Duodenal mucosa (tissue), 2 donors: ENCODE data around the gene LUC7L.

Experiments
- H3K27ac ChIP-seq: one replicate; pipeline ENCODE4 v1.7.0; 2013; ENCODE audit warnings: low read depth, low read length
- H3K27me3 ChIP-seq, 2 donors: one replicate each; pipeline ENCODE4 v1.7.0; 2013; ENCODE audit warnings: low read length in 2 of 2, control low read depth in 1 of 2; ENCODE audit not compliant: insufficient read depth in 2 of 2, control insufficient read depth in 1 of 2
- H3K36me3 ChIP-seq, 2 donors: one replicate each; pipeline ENCODE4 v1.7.0; 2013; ENCODE audit warnings: low read length in 2 of 2, control low read depth in 1 of 2; ENCODE audit not compliant: insufficient read depth in 2 of 2, control insufficient read depth in 1 of 2
- H3K4me1 ChIP-seq, 2 donors: one replicate each; pipeline ENCODE4 v1.7.0; 2013; ENCODE audit warnings: low read length in 2 of 2, control low read depth in 1 of 2; ENCODE audit not compliant: insufficient read depth in 2 of 2, control insufficient read depth in 1 of 2
- H3K4me3 ChIP-seq, 2 donors: one replicate each; pipeline ENCODE4 v1.7.0; 2013; ENCODE audit warnings: low read length in 2 of 2, low read depth in 1 of 2
- H3K9ac ChIP-seq, 2 donors: one replicate each; pipeline ENCODE4 v1.7.0; 2013; ENCODE audit warnings: low read length in 2 of 2, low read depth in 1 of 2
- H3K9me3 ChIP-seq, 2 donors: one replicate each; pipeline ENCODE4 v1.7.0; 2013; ENCODE audit warnings: low read length in 2 of 2, control low read depth in 1 of 2; ENCODE audit not compliant: control insufficient read depth in 1 of 2

Gene LUC7L

GRCh38 chr16:253833-254232, 24.6 kb upstream of the LUC7L start:
- peak overlapping the region; percentile 21 to 35 for H3K4me3 ChIP-seq
- H3K9ac ChIP-seq = peak overlapping the region; percentile 11 to 26
- H3K36me3 ChIP-seq = peaks cover 9 to 24% of the 10 kb centered on the region in 2 donors
- peak overlapping the region; percentile 32 for H3K27ac ChIP-seq
- peaks cover 28 to 29% of the 10 kb centered on the region in 2 donors for H3K4me1 ChIP-seq
- no peaks in the 10 kb centered on the region for H3K27me3 ChIP-seq
- H3K9me3 ChIP-seq = no peaks in the 10 kb centered on the region

- H3K4me1 ChIP-seq = peaks cover 28 to 30% of the 10 kb centered on the region in 2 donors
- peak overlapping the region; percentile 28 to 48 for H3K9ac ChIP-seq
- H3K4me3 ChIP-seq = peak overlapping the region; percentile 27 to 55
- peaks cover 9 to 22% of the 10 kb centered on the region in 2 donors for H3K36me3 ChIP-seq
- no peaks in the 10 kb centered on the region for H3K9me3 ChIP-seq
- H3K27me3 ChIP-seq = no peaks in the 10 kb centered on the region
- H3K27ac ChIP-seq = peak overlapping the region; percentile 13
Measured at GRCh38 chr16:252366-253337, 23.4 kb upstream of the LUC7L start.

GRCh38 chr16:249431-249830, 20.2 kb upstream of the LUC7L start:
- Histone ChIP-seq H3K9ac (no peak overlapping the region), H3K27ac (no peak overlapping the region), H3K4me3 (no peak overlapping the region), H3K27me3 (no peaks in the 10 kb centered on the region), H3K36me3 (peaks cover 7 to 9% of the 10 kb centered on the region in 2 donors), H3K4me1 (peaks cover 28 to 30% of the 10 kb centered on the region in 2 donors), H3K9me3 (no peaks in the 10 kb centered on the region)

GRCh38 chr16:247027-247426, 17.8 kb upstream of the LUC7L start:
- H3K9ac ChIP-seq = no peak overlapping the region
- H3K9me3 ChIP-seq = no peaks in the 10 kb centered on the region
- H3K36me3 ChIP-seq = peaks cover 6 to 9% of the 10 kb centered on the region in 2 donors
- no peaks in the 10 kb centered on the region for H3K27me3 ChIP-seq
- H3K4me1 ChIP-seq = peaks cover 15 to 26% of the 10 kb centered on the region in 2 donors
- H3K27ac ChIP-seq = no peak overlapping the region
- H3K4me3 ChIP-seq = no peak overlapping the region

DNA sequence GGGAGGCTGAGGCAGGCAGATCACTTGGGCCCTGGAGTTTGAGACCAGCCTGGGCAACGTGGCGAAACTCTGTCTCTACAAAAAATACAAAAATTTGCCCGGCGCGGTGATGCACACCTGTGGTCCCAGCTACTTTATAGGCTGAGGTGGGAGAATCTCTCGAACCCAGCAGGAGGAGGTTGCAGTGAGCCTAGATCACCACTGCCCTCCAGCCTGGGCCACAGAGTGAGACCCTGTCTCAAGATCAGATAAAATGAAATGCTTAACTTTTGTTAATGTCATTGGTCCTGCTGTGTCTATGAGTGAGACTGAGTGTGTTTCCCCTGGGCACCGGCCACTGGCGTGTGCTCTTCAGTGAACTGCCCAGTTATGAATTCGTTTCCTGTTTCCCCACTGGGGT, 15.9 kb upstream of the LUC7L start:
- Histone ChIP-seq H3K27ac (no peak overlapping the region), H3K36me3 (peaks cover under 1 to 4% of the 10 kb centered on the region in 2 donors), H3K9me3 (no peaks in the 10 kb centered on the region), H3K9ac (no peak overlapping the region), H3K4me1 (peaks cover 17 to 32% of the 10 kb centered on the region in 2 donors), H3K27me3 (no peaks in the 10 kb centered on the region), H3K4me3 (no peak overlapping the region)

GRCh38 chr16:243348-243747, 14.1 kb upstream of the LUC7L start:
- no peak overlapping the region for H3K4me3 ChIP-seq
- H3K4me1 ChIP-seq = peaks cover 20 to 30% of the 10 kb centered on the region in 2 donors

GRCh38 chr16:242281-242680, 13.0 kb upstream of the LUC7L start:
- H3K9me3 ChIP-seq = no peaks in the 10 kb centered on the region
- H3K4me3 ChIP-seq = no peak overlapping the region
- no peak overlapping the region for H3K27ac ChIP-seq
- no peaks in the 10 kb centered on the region for H3K36me3 ChIP-seq
- no peak overlapping the region for H3K9ac ChIP-seq
- H3K4me1 ChIP-seq = peaks cover 20 to 30% of the 10 kb centered on the region in 2 donors
- no peaks in the 10 kb centered on the region for H3K27me3 ChIP-seq

More at GRCh38 chr16:243348-243747, 14.1 kb upstream of the LUC7L start:
- H3K9me3 ChIP-seq = no peaks in the 10 kb centered on the region
- no peak overlapping the region for H3K27ac ChIP-seq
- H3K27me3 ChIP-seq = no peaks in the 10 kb centered on the region
- no peak overlapping the region for H3K9ac ChIP-seq
- H3K36me3 ChIP-seq = no peaks in the 10 kb centered on the region

GRCh38 chr16:240559-240958, 11.3 kb upstream of the LUC7L start:
- H3K4me1 ChIP-seq = peaks cover 20 to 30% of the 10 kb centered on the region in 2 donors
- no peaks in the 10 kb centered on the region for H3K36me3 ChIP-seq
- no peak overlapping the region for H3K27ac ChIP-seq
- no peaks in the 10 kb centered on the region for H3K9me3 ChIP-seq
- H3K9ac ChIP-seq = peak overlapping the region in 1 of 2 donors; percentile 10
- no peaks in the 10 kb centered on the region for H3K27me3 ChIP-seq
- H3K4me3 ChIP-seq = no peak overlapping the region

GRCh38 chr16:239948-240277, 10.7 kb upstream of the LUC7L start:
- peaks cover 20 to 30% of the 10 kb centered on the region in 2 donors for H3K4me1 ChIP-seq
- H3K4me3 ChIP-seq = no peak overlapping the region
- H3K27ac ChIP-seq = no peak overlapping the region
- no peak overlapping the region for H3K9ac ChIP-seq
- H3K27me3 ChIP-seq = no peaks in the 10 kb centered on the region
- no peaks in the 10 kb centered on the region for H3K36me3 ChIP-seq
- H3K9me3 ChIP-seq = no peaks in the 10 kb centered on the region

- Histone ChIP-seq H3K36me3 (no peaks in the 10 kb centered on the region), H3K27me3 (no peaks in the 10 kb centered on the region), H3K9me3 (no peaks in the 10 kb centered on the region), H3K4me1 (peaks cover 4% of the 10 kb centered on the region in 2 donors), H3K4me3 (peak within 1 kb of the TSS; percentile 77 to 95), H3K27ac (peak within 1 kb of the TSS; percentile 98), H3K9ac (peak within 1 kb of the TSS; percentile 94 to 95)
Measured at GRCh38 chr16:234468-235305, 5.4 kb upstream of the LUC7L start, which contains the start of gene FAM234A. TSS of gene FAM234A (plus strand) at chr16:234821. CDS start at chr16:254414, 19,593 bp downstream.
